22Rv1 (cell line): ENCODE data around the gene NIPBL.

Experiments
- H3K27ac ChIP-seq: fragments of 450-650 bp; 2 replicates; pipeline ENCODE4 v1.5.1; 2017
- ZFX ChIP-seq: fragments of 450-650 bp; IDR thresholded peaks from 2 replicates; pipeline ENCODE4 v1.6.1; 2017; ENCODE audit warnings: antibody characterized with exemption, borderline replicate concordance
- TF ChIP-seq, protein P1 (sequence below): fragments of 450-650 bp; IDR thresholded peaks from 2 replicates; pipeline ENCODE4 v1.5.1; 2017; ENCODE audit warnings: mild to moderate bottlenecking

NIPBL gene

DNA sequence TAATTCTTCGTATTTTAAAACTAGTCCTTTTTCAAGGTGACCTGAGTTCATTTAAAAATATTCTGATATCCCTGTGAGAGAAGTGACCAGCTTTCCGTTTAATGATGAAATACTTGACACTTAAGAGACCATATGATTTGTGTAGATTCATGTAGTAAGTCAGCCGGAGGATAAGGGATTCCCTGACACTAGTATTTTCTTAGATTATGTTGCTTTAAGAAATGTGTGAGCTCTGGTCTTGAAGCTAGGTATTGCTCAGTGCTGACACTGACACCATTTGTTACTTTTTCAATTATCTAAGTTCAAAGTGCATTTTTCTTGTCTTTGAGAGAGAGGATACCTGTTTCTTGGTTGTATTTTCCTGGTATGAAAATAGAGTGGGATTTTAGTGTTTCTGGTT lies 4.2 kb downstream of the NIPBL start:
- no peak overlapping the region for H3K27ac ChIP-seq
- TF ChIP-seq, protein P1, sequence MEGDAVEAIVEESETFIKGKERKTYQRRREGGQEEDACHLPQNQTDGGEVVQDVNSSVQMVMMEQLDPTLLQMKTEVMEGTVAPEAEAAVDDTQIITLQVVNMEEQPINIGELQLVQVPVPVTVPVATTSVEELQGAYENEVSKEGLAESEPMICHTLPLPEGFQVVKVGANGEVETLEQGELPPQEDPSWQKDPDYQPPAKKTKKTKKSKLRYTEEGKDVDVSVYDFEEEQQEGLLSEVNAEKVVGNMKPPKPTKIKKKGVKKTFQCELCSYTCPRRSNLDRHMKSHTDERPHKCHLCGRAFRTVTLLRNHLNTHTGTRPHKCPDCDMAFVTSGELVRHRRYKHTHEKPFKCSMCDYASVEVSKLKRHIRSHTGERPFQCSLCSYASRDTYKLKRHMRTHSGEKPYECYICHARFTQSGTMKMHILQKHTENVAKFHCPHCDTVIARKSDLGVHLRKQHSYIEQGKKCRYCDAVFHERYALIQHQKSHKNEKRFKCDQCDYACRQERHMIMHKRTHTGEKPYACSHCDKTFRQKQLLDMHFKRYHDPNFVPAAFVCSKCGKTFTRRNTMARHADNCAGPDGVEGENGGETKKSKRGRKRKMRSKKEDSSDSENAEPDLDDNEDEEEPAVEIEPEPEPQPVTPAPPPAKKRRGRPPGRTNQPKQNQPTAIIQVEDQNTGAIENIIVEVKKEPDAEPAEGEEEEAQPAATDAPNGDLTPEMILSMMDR = no peak
- no peak for TF ChIP-seq ZFX

DNA sequence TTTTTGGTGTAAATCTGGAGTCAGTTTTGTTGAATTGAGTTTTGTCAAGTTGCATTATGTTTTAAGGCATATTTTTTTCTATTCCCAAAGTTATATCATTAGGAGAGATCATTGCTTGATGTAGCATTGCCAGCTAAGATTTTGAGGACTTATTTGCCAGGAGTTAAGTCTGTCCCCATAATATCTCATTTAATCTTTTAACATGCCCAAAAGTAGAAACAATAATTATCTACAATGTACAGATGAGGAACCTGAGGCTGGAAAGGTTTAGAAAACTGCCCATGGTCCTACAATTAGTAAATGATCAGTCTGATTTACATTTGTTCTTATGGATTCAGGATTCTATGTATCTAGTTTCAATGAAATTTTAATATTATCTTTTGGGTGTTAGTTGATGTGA lies 4.7 kb downstream of the NIPBL start:
- TF ChIP-seq, protein P1 = no peak
- no peak for TF ChIP-seq ZFX

DNA sequence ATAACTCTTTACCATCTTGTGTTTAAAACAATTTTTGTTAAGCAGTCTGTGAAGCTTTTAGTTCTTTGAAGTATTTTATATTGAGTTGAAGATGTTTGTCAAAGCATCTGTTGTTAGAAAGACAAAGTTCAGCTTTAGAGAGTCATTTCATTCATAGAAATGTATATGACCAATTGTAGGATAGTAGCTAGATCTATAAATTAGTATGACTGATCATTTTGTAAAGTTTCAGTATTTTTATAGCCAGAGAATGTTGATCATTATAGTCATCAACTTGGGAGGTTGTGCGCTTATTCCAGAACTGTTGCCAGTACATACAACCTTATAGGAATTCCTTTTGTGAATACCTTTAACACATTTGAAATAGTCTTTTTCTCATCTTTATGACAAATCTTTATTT lies 5.2 kb downstream of the NIPBL start:
- TF ChIP-seq ZFX = no peak
- TF ChIP-seq, protein P1 = no peak
- no peak overlapping the region for H3K27ac ChIP-seq

More for the DNA sequence above, 4.7 kb downstream of the NIPBL start:
- no peak overlapping the region for H3K27ac ChIP-seq

DNA sequence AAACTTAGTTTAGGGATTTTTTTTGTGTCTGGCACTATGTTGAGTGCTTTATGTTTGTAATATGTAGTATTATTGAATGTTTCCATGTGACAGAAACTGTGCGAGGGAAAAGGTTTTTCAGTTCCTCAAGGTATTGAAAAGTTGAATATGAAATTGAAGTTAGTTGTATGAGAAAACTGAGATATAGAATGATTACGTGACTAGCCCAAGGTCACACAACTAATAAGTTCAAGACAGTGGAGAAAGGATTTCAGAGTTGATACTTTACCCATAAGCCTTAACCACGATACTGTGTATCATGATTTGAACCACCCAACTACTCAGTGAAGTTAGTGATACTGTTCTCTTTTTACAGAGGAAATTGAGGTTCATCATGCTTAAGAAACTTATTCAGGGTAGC lies 5.7 kb downstream of the NIPBL start:
- H3K27ac ChIP-seq = no peak overlapping the region
- TF ChIP-seq, protein P1 = no peak
- no peak for TF ChIP-seq ZFX

DNA sequence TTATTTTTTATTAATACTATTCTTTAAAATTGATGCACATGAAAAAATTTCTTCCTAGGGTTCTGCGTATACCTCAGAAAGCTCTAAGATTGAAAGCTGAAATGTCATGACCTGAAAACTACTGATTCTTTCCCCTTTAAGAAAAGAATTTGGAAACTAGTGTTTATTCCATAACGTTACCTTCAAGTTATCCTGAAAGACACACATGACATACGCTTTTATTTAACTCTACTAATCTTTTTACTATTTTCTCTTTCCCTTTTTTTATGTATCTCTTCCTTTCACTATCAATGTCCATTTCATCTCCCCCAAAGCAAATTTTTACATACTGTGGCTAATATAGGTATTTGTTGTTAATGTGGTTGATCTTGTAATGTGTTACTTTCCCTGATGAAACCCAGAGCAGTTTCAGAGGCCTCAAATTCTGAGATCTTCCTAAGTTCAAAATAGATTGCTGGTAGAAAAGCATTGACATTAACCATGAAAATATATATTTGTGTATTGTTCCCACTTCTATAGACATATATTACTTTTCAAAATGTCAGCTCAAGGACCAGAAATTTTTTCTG lies 7.4 kb downstream of the NIPBL start:
- H3K27ac ChIP-seq = no peak overlapping the region
- no peak for TF ChIP-seq ZFX
- TF ChIP-seq, protein P1 = no peak

DNA sequence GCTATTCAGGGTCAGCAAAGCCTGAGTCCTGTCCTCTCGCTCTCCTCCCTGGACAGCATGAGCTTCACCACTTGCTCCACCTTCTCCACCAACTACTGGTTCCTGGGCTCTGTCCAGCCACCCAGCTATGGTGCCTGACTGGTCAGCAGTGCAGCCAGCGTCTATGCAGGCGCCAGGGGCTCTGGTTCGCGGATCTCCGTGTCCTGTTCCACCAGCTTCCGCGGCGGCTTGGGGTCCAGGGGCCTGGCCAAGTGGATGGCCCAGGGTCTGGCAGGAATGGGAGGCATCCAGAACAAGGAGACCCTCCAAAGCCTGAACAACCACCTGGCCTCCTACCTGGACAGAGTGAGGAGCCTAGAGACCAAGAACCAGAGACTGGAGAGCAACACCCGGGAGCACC lies 8.6 kb downstream of the NIPBL start:
- no peak for TF ChIP-seq ZFX
- TF ChIP-seq, protein P1 = no peak
- no peak overlapping the region for H3K27ac ChIP-seq

DNA sequence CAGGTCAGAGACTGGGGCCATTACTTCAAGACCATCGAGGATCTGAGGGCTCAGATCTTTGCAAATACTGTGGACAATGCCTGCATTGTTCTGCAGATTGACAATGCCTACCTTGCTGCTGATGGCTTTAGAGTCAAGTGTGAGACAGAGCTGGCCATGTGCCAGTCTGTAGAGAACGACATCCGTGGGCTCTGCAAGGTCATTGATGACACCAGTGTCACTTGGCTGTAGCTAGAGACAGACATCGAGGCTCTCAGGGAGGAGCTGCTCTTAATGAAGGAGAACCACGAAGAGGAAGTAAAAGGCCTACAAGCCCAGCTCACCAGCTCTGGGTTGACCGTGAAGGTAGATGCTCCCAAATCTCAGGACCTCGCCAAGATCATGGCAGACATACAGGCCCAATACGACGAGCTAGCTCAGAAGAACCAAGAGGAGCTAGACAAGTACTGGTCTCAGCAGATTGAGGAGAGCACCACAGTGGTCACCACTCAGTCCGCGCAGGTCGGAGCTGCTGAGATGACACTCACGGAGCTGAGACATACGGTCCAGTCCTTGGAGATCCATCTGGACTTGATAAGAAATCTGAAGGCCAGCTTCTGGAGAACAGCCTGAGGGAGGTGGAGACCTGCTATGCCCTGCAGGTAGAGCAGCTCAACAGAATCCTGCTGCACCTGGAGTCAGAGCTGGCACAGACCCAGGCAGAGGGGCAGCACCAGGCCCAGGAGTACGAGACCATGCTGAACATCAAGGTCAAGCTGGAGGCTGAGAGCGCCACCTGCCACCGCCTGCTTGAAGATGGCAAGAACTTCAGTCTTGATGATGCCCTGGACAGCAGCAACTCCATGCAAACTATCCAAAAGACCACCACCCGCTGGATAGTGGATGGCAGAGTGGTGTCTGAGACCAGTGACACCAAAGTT lies 9.3 kb downstream of the NIPBL start:
- TF ChIP-seq, protein P1 = no peak
- H3K27ac ChIP-seq = no peak overlapping the region
